ENCODE data around the gene PAPPA2. TPM values are rescaled to one million over a fixed set of nuclear protein-coding genes. Genes with fewer than 3 reads are reported as not detected.
"Not testable (repeated sequence)": the region's sequence is repeated elsewhere in the genome, so short reads cannot be mapped to it uniquely, and the experiment has no call there.

Gene PAPPA2
- polyA plus RNA-seq, 1 donor, result 0.41 TPM

DNA sequence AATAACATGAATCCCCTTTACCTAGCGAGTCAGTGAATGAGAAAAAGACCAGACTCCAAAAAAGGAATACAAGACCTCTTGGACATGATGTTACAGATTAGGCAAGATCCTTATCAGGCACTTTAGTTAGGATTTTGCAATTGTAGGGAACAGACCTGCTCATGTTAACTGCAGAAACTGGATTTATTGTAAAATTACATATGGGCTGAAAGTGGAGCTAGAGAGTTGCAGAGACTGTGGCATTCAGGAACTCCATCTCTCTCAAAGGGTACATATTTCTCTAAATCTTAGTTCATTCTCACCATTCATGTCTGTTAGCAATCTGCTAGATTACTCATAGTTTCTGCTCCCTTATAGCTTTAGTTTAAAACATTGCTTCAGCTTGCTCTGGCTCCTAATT is 142.2 kb downstream of the PAPPA2 start:
- DNase-seq, result no peak

DNA sequence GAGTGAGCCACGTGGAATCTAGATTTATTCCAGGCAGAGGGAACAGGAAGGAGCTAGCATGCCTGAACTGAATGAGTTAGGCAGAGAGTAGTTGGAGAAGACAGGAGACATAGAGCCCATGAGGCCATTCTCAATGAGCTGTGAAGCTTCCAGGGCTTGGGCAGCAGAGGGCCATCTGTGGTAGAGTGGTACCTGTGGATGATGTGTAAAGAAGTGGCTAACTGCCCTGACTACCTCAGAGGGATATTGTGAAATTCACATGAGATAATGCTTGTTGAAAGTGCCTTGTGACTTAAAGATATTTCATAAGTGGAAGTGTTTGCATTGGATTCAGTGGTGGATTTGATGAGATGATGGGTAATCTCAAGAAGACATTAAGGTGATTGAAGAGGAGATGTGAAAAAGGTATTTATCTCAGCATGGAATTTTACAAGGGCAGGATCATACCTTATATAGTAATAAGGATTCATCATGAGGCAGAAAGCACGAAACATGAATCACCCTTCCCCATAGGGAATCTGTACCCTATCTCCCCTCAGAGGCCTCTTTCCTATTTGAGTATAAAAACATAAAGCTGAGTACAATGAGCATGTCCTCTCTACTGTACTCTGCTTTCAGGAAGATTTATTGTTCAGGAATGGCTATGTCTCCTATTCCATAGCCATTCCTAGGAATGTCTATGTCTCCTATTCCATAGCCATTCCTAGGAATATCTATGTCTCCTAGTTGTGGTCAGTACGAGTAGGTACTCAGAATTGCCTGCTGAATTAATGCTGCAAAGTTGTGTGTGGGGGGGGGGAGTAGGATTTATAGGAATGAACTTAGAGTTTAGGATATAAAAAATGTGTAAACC is 146.8 kb downstream of the PAPPA2 start:
- DNase-seq, result no peak

- no peak for DNase-seq
These were observed 149.8 kb downstream of the PAPPA2 start for GRCh38 chr1:176612791-176613190.

DNA sequence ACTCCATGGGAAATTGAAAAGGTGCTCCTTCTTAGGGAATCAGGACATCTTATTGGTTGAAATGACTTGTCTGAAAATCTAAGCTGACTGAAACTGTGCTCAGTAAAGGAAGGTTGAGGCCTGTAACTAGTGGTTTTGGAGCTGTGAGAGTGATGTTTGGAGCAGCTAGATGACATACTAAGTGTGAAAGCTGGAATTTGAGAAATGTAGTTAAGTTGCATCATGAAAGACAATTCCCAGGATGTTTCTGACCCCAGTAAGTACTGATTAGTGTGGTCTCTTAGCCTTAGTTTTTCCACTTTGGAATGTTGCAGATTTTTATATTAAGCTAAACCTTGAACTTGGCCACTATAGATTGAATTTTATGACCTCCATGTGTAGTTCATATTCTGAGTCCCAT is 154.9 kb downstream of the PAPPA2 start:
- no peak for DNase-seq

DNA sequence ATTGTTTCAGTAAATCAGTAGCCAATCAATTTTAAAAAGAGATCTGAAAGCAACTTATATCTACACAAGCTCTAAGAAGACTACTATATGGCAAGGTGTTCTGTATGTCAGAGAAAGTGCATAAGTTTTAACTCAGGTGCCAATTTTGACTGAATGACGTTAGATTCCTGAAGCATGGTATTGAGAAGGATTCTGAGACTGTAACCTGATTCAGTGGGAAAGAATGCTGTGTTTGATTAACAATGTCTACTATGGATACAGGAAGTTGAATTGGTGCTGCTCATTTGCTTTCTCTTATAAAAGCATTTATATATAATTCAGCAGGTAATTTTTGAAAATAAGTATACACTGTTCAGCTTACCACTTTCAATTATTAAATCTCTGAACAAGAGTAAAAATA is 156.3 kb downstream of the PAPPA2 start:
- DNase-seq, result no peak

- no peak for DNase-seq
These were observed 162.4 kb downstream of the PAPPA2 start for GRCh38 chr1:176625365-176625764.

- DNase-seq, result no peak
These were observed 163.6 kb downstream of the PAPPA2 start for GRCh38 chr1:176626572-176627061.

GRCh38 chr1:176628775-176629174 is 165.8 kb downstream of the PAPPA2 start:
- DNase-seq, result no peak

DNA sequence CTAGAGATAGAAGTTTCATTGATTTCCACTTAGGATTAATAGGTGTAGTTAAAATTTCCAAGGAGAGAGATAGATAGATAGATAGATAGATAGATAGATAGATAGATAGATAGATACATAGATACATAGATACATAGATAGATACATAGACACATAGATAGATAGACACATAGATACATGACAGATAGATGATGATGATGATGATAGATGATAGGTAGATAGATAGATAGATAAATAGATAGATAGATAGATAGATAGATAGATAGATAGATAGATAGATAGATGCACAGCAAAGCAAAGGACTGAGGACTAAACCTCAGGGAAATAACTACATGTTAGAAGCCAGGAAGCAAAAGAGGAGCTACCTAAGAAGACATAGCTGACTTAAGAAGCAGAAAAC is 171.8 kb downstream of the PAPPA2 start:
- not testable (repeated sequence) for DNase-seq

GRCh38 chr1:176638713-176639526 is 175.9 kb downstream of the PAPPA2 start:
- DNase-seq, result no peak

DNA sequence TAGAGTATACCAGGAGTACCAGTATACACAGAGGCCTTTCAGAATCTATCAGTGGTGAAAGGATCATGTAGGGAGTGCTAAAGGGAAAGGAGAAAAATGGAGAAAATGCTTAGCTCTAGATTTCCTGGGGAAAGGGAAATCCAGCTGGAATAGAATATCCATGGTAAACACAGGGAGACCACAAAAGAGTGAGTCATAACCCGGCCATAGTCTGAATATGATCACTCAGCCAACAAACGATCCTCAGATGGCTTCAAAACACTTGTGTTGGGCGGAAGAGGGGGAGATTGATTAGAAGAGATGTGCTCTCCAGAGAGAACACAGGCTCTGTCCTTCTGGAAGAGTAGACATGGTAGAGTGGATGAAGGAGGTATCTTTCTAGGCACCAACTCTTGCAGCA is 180.6 kb downstream of the PAPPA2 start:
- DNase-seq, result no peak

DNA sequence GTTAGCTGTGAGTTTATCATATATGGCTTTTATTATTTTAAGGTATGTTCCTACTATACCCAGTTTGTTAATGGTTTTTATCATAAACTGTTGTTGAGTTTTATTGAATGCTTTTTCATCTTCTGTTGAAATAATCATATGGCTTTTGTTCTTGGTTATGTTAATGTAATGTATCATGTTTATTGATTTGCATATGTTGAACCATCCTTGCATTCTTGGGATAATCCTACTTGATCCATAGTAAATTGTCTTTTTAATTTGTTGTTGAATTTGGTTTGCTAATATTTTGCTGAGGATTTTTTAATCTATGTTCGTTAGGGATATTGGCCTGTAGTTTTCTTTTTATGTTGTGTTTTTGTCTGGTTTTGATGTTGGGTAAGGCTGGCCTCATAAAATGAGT is 185.6 kb downstream of the PAPPA2 start:
- no peak for DNase-seq

- peak; percentile 4 for DNase-seq
These were observed 193.5 kb downstream of the PAPPA2 start for GRCh38 chr1:176656257-176656995.

DNA sequence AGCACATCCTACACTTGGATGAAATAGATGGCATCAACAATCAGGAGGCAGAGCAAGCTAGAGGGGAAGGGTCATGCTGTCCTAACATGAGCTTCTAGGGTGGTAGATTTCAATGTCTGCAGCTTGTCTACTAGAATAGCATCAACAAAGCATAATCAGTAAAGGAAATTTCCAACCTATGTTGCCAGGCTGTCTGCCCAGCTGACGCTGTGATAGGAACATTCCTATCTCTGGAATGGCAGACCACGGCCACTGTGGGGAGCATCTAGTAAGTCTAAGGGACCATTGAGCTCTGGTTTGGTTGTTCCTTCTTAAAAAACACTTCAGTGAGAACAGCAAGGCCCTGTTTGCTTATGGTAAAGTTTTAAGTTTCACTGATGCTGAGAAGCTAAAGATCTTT is 206.8 kb downstream of the PAPPA2 start:
- DNase-seq, result no peak

DNA sequence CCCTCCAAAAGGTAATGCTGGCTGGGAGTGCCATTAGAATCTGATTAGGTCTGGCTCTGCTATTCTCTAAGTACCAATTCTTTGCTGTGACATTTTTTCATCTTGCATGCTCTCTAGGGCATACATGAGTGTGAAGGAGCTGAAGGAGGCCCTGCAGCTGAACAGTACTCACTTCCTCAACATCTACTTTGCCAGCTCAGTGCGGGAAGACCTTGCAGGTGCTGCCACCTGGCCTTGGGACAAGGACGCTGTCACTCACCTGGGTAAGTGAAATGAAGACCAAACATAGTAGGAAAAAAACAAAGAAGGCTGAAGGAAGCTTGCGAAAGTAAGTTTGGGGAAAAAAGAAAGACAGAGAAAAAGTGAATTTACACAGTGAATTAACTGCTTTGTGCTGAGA is 207.9 kb downstream of the PAPPA2 start:
- DNase-seq, result no peak

DNA sequence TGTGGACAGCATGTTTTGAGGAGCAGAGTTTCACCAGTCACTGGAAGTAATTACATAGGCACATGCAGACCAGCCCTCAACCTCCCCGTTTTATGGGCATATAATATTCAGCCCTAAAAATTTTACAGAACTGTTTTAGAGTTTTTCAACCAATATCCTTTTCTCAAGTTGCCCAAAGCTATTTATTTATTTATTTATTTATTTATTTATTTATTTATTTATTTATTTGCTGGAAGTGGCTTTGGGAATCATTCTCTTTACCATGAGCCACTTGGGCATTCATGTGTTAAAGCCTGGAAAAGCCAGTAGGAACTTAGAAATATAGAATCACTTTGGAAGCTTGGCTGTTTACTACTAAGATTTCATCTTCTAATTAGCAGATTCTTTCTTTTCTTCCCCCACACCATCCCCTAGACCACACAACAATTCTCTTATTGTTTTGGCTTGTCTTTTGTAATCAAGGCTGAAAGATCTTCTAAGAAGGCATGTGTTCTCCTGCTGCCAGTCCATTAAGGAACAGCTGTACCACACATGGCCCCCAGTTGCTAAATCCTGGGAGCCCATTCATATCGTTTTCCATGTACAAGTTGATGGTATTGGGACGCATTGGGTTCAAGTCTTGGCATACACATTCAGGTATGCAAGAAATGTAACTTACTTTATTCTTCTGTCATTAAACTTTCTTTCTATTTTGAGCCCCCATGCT is 220.0 kb downstream of the PAPPA2 start:
- no peak for DNase-seq

- DNase-seq, result peak; percentile 23
These were observed 228.6 kb downstream of the PAPPA2 start for GRCh38 chr1:176691251-176692228.

DNA sequence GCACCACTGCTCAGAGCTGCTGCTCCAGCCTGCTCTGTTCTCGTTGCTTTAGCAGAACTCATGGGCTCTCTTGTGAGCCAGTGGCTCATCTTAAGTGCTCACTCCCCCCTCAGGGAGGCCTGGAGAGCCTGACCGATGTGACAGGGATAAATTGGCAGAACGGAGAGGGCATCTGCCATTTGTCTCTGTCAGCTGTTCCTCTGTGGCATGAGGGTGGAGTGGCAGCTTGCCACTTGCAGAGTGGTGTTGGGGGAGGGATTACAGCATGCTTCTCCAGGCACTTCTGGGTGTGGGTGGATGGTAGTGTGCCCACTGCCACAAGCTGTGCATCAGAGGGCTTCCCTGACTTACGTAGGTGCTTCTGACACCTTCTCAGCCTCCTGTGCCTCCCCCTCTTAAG is 229.5 kb downstream of the PAPPA2 start:
- no peak for DNase-seq

- DNase-seq, result no peak
These were observed 230.2 kb downstream of the PAPPA2 start for GRCh38 chr1:176692988-176693696.

GRCh38 chr1:176693697-176694329 is 230.8 kb downstream of the PAPPA2 start:
- DNase-seq, result no peak
